Keratinocyte (primary cell): ENCODE results near the gene ZNF425. TPM values are rescaled to one million over a fixed set of nuclear protein-coding genes. Genes with fewer than 3 reads are reported as not detected.
A peak's percentile ranks its signal among the peaks of the same experiment; 100 is the strongest.

ENCODE experiments used
- DNase-seq: peaks from one replicate; pipeline ENCODE4 v3.0.0-alpha.2; 2011; ENCODE audit warnings: low read depth, missing footprints, low spot score
- FAIRE-seq: peaks from 2 replicates; lab custom pipeline; 2011; peaks lifted over from hg19 to GRCh38; lab: Jason Lieb, UNC
- H2AFZ ChIP-seq: 2 replicates; pipeline ENCODE4 v1.6.0; 2012; ENCODE audit warnings: low read length, control low read depth, inconsistent platforms; ENCODE audit not compliant: control insufficient read depth
- H3K27ac ChIP-seq: 2 replicates; pipeline ENCODE4 v1.5.1; 2011; ENCODE audit warnings: low read length; ENCODE audit not compliant: control insufficient read depth, insufficient read depth
- H3K27me3 ChIP-seq: 3 replicates; pipeline ENCODE4 v1.6.0; 2011; ENCODE audit warnings: low read length; ENCODE audit not compliant: control insufficient read depth, insufficient read depth; ENCODE audit errors: extremely low read depth
- H3K36me3 ChIP-seq, 2 experiments: 2 replicates in 1 of 2; 3 replicates in 1 of 2; pipeline ENCODE4 v1.5.1; 2011; ENCODE audit warnings: low read length in 2 of 2, mild to moderate bottlenecking in 1 of 2; ENCODE audit not compliant: control insufficient read depth in 2 of 2, insufficient read depth in 2 of 2; ENCODE audit errors: extremely low read depth in 1 of 2
- H3K4me1 ChIP-seq: 3 replicates; pipeline ENCODE4 v1.5.1; 2011; ENCODE audit warnings: low read length; ENCODE audit not compliant: control insufficient read depth, insufficient read depth; ENCODE audit errors: extremely low read depth
- H3K4me2 ChIP-seq: 3 replicates; pipeline ENCODE4 v1.6.0; 2011; ENCODE audit warnings: low read depth, low read length; ENCODE audit not compliant: control insufficient read depth, insufficient read depth; ENCODE audit errors: extremely low read depth
- H3K4me3 ChIP-seq, 3 experiments: fragments of 200-600 bp in 1 of 3; sonication (generic) in 1 of 3; 2 replicates in 2 of 3; 3 replicates in 1 of 3; pipeline ENCODE4 v1.5.1; 2011 to 2016; ENCODE audit warnings: low read length in 3 of 3, mild to moderate bottlenecking in 3 of 3, control low read depth in 2 of 3, inconsistent platforms in 1 of 3, low read depth in 1 of 3, mixed read lengths in 1 of 3, mixed run types in 1 of 3, moderate library complexity in 1 of 3; ENCODE audit not compliant: control insufficient read depth in 2 of 3, insufficient read depth in 2 of 3; ENCODE audit errors: extremely low read depth in 1 of 3
- H3K79me2 ChIP-seq: 2 replicates; pipeline ENCODE4 v1.6.0; 2012; ENCODE audit warnings: low read length; ENCODE audit not compliant: control insufficient read depth, insufficient read depth
- H3K9ac ChIP-seq: 3 replicates; pipeline ENCODE4 v1.6.0; 2011; ENCODE audit warnings: low read length; ENCODE audit not compliant: control insufficient read depth, insufficient read depth; ENCODE audit errors: extremely low read depth
- H3K9me1 ChIP-seq: 3 replicates; pipeline ENCODE4 v1.6.0; 2011; ENCODE audit warnings: low read length; ENCODE audit not compliant: control insufficient read depth, insufficient read depth; ENCODE audit errors: extremely low read depth
- H3K9me3 ChIP-seq: 2 replicates; pipeline ENCODE4 v1.5.1; 2012; ENCODE audit warnings: low read depth, low read length; ENCODE audit not compliant: control insufficient read depth
- H4K20me1 ChIP-seq: 3 replicates; pipeline ENCODE4 v1.6.0; 2011; ENCODE audit warnings: low read length; ENCODE audit not compliant: control insufficient read depth, insufficient read depth; ENCODE audit errors: extremely low read depth
- EZH2 ChIP-seq: IDR thresholded peaks from one replicate; pipeline ENCODE4 v1.6.1; 2012; ENCODE audit warnings: inconsistent platforms, mild to moderate bottlenecking, low read length, moderate library complexity
- dilution Hi-C: fragments of 300-500 bp; cut with MboI; formaldehyde crosslinking; loops from one replicate; pipeline ENCODE4 v1.7.0; 2020; ENCODE audit warnings: low sequenced_read_pairs; ENCODE audit not compliant: extremely low pct_ligation_motif_present
- polyA plus RNA-seq, 5 experiments: library from polyadenylated mRNA; depleted of rRNA in 3 of 5; stranded (reverse) in 3 of 5; stranded (forward) in 1 of 5; unstranded in 1 of 5; fragments of >200 nt; gene quantifications; 1 replicate in 1 of 5; 2 replicates in 3 of 5; 3 replicates in 1 of 5; pipeline versions ENCODE4 v1.2.1 to v1.2.3, GENCODE V29; 2011 to 2012; ENCODE audit warnings: missing spikeins in 2 of 5, low read depth in 1 of 5, low replicate concordance in 1 of 5
- TF ChIP-seq, protein P1 (sequence below), 3 experiments: IDR thresholded peaks in 1 of 3; conservative IDR thresholded peaks in 1 of 3; optimal IDR thresholded peaks in 1 of 3; 2 replicates in 2 of 3; 3 replicates in 1 of 3; pipeline versions ENCODE3 to v1.5.1; 2011; ENCODE audit warnings: low read length in 3 of 3, mild to moderate bottlenecking in 3 of 3, moderate library complexity in 2 of 3, control low read depth in 1 of 3, inconsistent platforms in 1 of 3; ENCODE audit not compliant: insufficient read depth in 2 of 3; ENCODE audit errors: extremely low read depth in 1 of 3

The ZNF425 gene
- polyA plus RNA-seq, 1 donor (not counting 4 experiments of a cell fraction or from before 2014, with no cell fraction given) = 1.8 TPM

DNA sequence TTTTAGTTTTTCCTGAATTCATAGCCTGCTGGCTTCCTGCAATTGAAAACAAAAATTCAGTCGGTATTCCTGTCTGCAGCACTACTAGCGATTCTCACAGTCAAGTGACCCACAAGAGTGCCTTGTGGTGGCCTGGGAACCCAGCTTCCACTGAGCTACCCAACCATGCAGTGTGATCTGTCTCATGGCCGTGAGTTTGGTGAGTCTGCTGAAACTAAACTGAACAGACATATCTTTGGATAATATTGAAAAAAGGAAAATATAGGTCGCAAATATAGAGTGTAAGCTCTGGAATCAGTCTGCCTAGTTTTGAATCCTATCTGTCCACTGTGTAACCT, 53.7 kb downstream of the ZNF425 start:
- Histone ChIP-seq H3K4me2 (no peak overlapping the region), H2AFZ (no peak overlapping the region), H3K27me3 (no peaks in the 10 kb centered on the region), H3K9me3 (no peaks in the 10 kb centered on the region), H3K9me1 (no peaks in the 10 kb centered on the region), H3K36me3 (peaks cover 23% of the 10 kb centered on the region in 2 experiments), H4K20me1 (no peaks in the 10 kb centered on the region), H3K4me3 (no peak overlapping the region), H3K79me2 (no peaks in the 10 kb centered on the region), H3K9ac (no peak overlapping the region), H3K4me1 (peaks cover 16% of the 10 kb centered on the region), H3K27ac (no peak overlapping the region)
- dilution Hi-C loops = no loop called here
- no peak for FAIRE-seq
- TF ChIP-seq EZH2 = no peak
- TF ChIP-seq, protein P1, sequence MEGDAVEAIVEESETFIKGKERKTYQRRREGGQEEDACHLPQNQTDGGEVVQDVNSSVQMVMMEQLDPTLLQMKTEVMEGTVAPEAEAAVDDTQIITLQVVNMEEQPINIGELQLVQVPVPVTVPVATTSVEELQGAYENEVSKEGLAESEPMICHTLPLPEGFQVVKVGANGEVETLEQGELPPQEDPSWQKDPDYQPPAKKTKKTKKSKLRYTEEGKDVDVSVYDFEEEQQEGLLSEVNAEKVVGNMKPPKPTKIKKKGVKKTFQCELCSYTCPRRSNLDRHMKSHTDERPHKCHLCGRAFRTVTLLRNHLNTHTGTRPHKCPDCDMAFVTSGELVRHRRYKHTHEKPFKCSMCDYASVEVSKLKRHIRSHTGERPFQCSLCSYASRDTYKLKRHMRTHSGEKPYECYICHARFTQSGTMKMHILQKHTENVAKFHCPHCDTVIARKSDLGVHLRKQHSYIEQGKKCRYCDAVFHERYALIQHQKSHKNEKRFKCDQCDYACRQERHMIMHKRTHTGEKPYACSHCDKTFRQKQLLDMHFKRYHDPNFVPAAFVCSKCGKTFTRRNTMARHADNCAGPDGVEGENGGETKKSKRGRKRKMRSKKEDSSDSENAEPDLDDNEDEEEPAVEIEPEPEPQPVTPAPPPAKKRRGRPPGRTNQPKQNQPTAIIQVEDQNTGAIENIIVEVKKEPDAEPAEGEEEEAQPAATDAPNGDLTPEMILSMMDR (optimal IDR thresholded peaks at IDR 0.05 in 1 of 3, IDR thresholded peaks at IDR 0.05 in 1 of 3, conservative IDR thresholded peaks at IDR 0.05 in 1 of 3; ENCODE audit: extremely low read depth in 1 of 3, insufficient read depth in 2 of 3, low read length in 3 of 3) = no peak
- no peak for DNase-seq

DNA sequence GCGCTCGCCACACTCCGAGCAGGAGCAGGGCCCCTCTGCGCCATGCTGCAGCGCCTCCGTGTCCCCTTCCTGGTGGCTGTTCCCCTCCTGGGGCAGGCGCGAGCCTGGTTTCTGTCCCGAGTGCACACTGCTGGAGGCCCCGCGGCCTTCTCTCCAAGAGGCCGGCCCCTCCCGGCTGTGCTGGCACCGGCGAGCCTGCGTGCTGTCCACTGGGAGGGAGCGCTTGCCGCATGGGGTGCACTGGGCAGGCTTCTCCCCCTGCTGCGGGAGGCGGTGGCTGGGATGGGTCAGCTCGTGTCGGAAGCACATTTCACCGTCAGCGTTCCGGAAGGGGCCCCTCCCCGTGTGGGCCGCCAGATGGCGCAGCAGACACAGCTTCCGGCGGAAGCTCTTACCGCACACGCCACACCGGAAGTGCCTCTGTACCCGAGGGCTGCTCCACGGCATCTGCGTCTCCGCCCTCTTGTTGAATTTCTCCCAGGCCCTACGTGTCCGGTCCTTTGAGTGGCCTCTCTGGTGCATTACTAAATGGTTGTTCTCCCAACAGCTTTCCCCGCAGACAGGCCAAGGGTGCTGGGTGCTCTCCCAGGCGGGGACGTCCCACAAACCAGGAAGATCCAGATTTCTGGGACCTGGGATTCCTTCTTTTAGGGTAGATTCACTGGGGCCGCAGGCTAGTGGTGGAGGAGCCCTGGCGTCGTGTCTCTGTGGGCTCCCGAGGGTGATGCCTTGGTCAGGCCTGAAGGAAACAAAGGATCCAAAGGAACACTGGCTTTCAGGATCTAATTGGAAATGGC, 54.3 kb downstream of the ZNF425 start:
- Histone ChIP-seq H3K27ac (no peak overlapping the region), H3K9me3 (no peaks in the 10 kb centered on the region), H3K36me3 (peaks cover 20 to 23% of the 10 kb centered on the region in 2 experiments), H4K20me1 (no peaks in the 10 kb centered on the region), H3K4me3 (no peak overlapping the region), H3K9me1 (no peaks in the 10 kb centered on the region), H3K79me2 (no peaks in the 10 kb centered on the region), H3K27me3 (no peaks in the 10 kb centered on the region), H3K4me2 (no peak overlapping the region), H3K9ac (no peak overlapping the region), H2AFZ (no peak overlapping the region), H3K4me1 (peaks cover 16% of the 10 kb centered on the region)
- DNase-seq = no peak
- dilution Hi-C loops = no loop called here
- no peak for FAIRE-seq
- TF ChIP-seq, protein P1 (optimal IDR thresholded peaks at IDR 0.05 in 1 of 3, IDR thresholded peaks at IDR 0.05 in 1 of 3, conservative IDR thresholded peaks at IDR 0.05 in 1 of 3; ENCODE audit: extremely low read depth in 1 of 3, insufficient read depth in 2 of 3, low read length in 3 of 3) = peak in 1 of 3 experiments; percentile 40
- no peak for TF ChIP-seq EZH2
